GM19035 (cell line): ENCODE data around the gene ADGRG2.

Experiments
- ATAC-seq: cut with Tn5 transposase; IDR thresholded peaks from one replicate; pipeline ENCODE4 v1.9.1; 2021; ENCODE audit not compliant: unreplicated experiment

The ADGRG2 gene

GRCh38 chrX:19121898-19122640 lies at the start of gene ADGRG2:
ADGRG2 (minus strand) TSS chrX:19122468; CDS start chrX:19068834, 53,634 bp downstream.
- no peak for ATAC-seq

GRCh38 chrX:19168609-19169008 lies 46.3 kb upstream of the ADGRG2 start:
- ATAC-seq = no peak

GRCh38 chrX:19162851-19163250 lies 40.6 kb upstream of the ADGRG2 start:
- ATAC-seq = no peak

- ATAC-seq = no peak
These were observed 33.9 kb upstream of the ADGRG2 start for GRCh38 chrX:19156186-19156585.

GRCh38 chrX:19152762-19153161 lies 30.5 kb upstream of the ADGRG2 start:
- no peak for ATAC-seq

GRCh38 chrX:19137067-19137466 lies 14.8 kb upstream of the ADGRG2 start:
- no peak for ATAC-seq

- no peak for ATAC-seq
These were observed 11.5 kb upstream of the ADGRG2 start for GRCh38 chrX:19133784-19134183.

GRCh38 chrX:19133231-19133630 lies 11.0 kb upstream of the ADGRG2 start:
- no peak for ATAC-seq

GRCh38 chrX:19130628-19131027 lies 8.4 kb upstream of the ADGRG2 start:
- no peak for ATAC-seq

- ATAC-seq = no peak
These were observed 7.4 kb upstream of the ADGRG2 start for GRCh38 chrX:19129694-19130093.

GRCh38 chrX:19127649-19128168 lies 5.4 kb upstream of the ADGRG2 start:
- ATAC-seq = no peak

- ATAC-seq = no peak
These were observed 357 bp upstream of the ADGRG2 start for GRCh38 chrX:19122641-19123009.

- no peak for ATAC-seq
These were observed 802 bp downstream of the ADGRG2 start for GRCh38 chrX:19121466-19121865.

GRCh38 chrX:19110642-19111041 lies 11.6 kb downstream of the ADGRG2 start:
- no peak for ATAC-seq

- ATAC-seq = no peak
These were observed 15.2 kb downstream of the ADGRG2 start for GRCh38 chrX:19107035-19107434.

GRCh38 chrX:19100586-19100985 lies 21.7 kb downstream of the ADGRG2 start:
- no peak for ATAC-seq

GRCh38 chrX:19097553-19098283 lies 24.6 kb downstream of the ADGRG2 start:
- no peak for ATAC-seq

GRCh38 chrX:19096586-19096985 lies 25.7 kb downstream of the ADGRG2 start:
- ATAC-seq = no peak

GRCh38 chrX:19094654-19095053 lies 27.6 kb downstream of the ADGRG2 start:
- no peak for ATAC-seq

GRCh38 chrX:19091596-19091995 lies 30.7 kb downstream of the ADGRG2 start:
- ATAC-seq = no peak

- ATAC-seq = no peak
These were observed 32.7 kb downstream of the ADGRG2 start for GRCh38 chrX:19089555-19090040.

GRCh38 chrX:19086102-19086772 lies 36.0 kb downstream of the ADGRG2 start:
- ATAC-seq = no peak
